BE2C (cell line): ENCODE measurements around the gene RAB42.
"Not testable (repeated sequence)": the region's sequence is repeated elsewhere in the genome, so short reads cannot be mapped to it uniquely, and the experiment has no call there.

Experiments
- DNase-seq: peaks from one replicate; pipeline ENCODE4 v3.0.0-alpha.2; 2020
- H3K27me3 ChIP-seq: fragments of 250-450 bp; sonication (Bioruptor Pico); 2 replicates; pipeline ENCODE4 v1.5.1; 2020; ENCODE audit warnings: mild to moderate bottlenecking
- H3K36me3 ChIP-seq: fragments of 250-450 bp; sonication (Bioruptor Pico); 2 replicates; pipeline ENCODE4 v1.5.1; 2020; ENCODE audit warnings: mild to moderate bottlenecking
- H3K4me1 ChIP-seq: fragments of 250-450 bp; sonication (Bioruptor Pico); 2 replicates; pipeline ENCODE4 v1.5.1; 2020
- H3K4me3 ChIP-seq: 2 replicates; pipeline ENCODE4 v1.5.1; 2011; ENCODE audit warnings: low read depth, low read length
- H3K9me3 ChIP-seq: fragments of 250-450 bp; sonication (Bioruptor Pico); 2 replicates; pipeline ENCODE4 v1.5.1; 2020
- TF ChIP-seq, protein P1 (sequence below): IDR thresholded peaks from 2 replicates; pipeline ENCODE4 v1.5.1; 2012; ENCODE audit warnings: mild to moderate bottlenecking, low read depth, low read length

Gene RAB42

DNA sequence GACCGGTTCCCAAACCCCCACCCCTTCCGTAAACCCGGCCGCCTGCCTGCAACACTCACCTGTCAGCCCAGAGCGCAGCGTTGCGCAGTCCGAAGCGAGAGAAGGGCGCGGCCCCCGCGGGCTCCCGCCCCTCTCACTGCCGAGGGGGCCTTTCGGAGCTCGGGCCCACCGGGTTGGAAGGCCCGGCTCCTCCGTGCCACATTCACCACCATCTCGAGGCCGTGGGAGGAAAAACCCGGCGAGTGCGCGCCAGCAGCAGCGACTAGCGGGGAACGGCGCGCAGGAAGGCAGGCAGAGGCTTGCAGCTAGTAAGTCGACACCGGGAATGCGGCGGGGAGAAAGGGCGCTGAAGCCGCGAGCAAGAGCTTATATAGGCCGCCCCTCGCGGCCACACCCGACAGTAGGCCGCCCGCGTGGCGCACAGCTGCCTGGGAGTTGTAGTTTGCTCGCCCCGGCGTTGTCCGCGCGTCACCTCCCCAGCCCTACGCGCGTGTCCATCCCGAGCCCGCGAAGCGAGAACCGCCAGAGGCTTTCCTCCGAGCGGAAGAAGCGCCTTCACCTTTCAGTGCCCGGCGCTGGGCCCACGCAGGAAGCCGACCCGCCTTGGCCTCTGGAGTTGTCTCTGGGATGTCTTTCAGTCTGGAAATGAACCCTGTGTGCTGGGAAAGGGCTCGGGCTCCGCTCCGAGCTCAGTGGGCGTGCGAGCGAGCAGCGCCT lies 10.4 kb upstream of the RAB42 start:
- Histone ChIP-seq H3K4me1 (no peaks in the 10 kb centered on the region), H3K9me3 (no peaks in the 10 kb centered on the region), H3K4me3 (peak overlapping the region; percentile 94), H3K27me3 (no peaks in the 10 kb centered on the region), H3K36me3 (peaks cover 36% of the 10 kb centered on the region)
- peak; percentile 90 for DNase-seq
- TF ChIP-seq, protein P1, sequence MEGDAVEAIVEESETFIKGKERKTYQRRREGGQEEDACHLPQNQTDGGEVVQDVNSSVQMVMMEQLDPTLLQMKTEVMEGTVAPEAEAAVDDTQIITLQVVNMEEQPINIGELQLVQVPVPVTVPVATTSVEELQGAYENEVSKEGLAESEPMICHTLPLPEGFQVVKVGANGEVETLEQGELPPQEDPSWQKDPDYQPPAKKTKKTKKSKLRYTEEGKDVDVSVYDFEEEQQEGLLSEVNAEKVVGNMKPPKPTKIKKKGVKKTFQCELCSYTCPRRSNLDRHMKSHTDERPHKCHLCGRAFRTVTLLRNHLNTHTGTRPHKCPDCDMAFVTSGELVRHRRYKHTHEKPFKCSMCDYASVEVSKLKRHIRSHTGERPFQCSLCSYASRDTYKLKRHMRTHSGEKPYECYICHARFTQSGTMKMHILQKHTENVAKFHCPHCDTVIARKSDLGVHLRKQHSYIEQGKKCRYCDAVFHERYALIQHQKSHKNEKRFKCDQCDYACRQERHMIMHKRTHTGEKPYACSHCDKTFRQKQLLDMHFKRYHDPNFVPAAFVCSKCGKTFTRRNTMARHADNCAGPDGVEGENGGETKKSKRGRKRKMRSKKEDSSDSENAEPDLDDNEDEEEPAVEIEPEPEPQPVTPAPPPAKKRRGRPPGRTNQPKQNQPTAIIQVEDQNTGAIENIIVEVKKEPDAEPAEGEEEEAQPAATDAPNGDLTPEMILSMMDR = 0 out of 2 replicates have a peak, but pooled peaks have one; percentile 0

DNA sequence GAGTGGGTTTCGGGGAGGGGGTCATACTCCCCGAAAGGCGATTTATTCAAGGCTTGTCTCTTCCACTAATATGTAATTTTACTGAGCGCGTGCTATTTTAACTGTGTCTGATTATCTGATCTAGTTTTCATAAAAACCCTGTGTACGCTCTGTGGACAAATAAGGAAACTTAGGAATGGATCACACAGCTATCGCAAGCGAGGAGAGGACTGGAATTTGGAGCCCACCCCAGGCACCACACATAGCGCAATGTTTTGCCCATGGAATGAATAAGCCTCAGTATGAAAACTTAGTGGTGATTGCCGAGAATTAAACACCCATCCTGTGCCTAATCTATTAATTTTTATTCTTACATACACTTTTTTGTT lies 9.8 kb upstream of the RAB42 start:
- peak overlapping the region; percentile 94 for H3K4me3 ChIP-seq
- H3K36me3 ChIP-seq = peaks cover 36% of the 10 kb centered on the region
- H3K9me3 ChIP-seq = no peaks in the 10 kb centered on the region
- H3K4me1 ChIP-seq = no peaks in the 10 kb centered on the region
- H3K27me3 ChIP-seq = no peaks in the 10 kb centered on the region
- DNase-seq = no peak
- TF ChIP-seq, protein P1 = no peak

DNA sequence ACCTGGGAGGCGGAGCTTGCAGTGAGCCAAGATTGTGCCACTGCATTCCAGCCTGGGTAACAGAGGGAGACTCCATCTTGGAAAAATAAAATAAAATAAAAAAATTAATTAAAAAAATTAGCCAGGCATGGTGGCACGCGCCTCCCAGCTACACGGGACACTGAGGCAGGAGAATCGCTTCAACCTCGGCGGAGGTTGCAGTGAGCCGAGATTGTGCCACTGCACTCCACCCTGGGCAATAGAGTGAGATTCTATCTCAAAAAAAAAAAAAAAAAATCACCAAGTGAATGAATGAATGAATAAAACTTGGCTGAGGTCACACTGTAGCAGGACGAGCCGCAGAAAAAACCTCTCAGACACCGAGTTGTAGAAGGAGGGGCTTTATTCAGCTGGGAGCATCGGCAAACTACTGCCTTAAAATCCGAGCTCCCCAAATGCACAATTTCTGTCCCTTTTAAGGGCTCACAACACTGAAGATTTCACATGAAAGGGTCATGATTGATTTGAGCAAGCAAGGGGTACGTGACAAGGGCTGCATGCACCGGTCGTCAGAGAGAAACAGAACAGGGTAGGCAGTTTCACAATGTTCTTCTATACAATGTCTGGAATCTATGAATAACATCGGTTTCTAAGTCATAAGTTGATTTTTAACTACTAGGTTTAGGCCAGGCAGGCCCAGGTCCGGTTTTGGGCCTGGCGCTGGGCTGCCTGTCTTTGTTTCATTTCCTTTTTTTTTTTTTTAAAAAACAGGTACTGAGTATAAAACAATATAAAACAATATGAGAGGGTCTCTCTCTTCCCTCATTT lies 5.3 kb upstream of the RAB42 start:
- DNase-seq, H3K27me3 ChIP-seq, H3K9me3 ChIP-seq: not testable (repeated sequence)

DNA sequence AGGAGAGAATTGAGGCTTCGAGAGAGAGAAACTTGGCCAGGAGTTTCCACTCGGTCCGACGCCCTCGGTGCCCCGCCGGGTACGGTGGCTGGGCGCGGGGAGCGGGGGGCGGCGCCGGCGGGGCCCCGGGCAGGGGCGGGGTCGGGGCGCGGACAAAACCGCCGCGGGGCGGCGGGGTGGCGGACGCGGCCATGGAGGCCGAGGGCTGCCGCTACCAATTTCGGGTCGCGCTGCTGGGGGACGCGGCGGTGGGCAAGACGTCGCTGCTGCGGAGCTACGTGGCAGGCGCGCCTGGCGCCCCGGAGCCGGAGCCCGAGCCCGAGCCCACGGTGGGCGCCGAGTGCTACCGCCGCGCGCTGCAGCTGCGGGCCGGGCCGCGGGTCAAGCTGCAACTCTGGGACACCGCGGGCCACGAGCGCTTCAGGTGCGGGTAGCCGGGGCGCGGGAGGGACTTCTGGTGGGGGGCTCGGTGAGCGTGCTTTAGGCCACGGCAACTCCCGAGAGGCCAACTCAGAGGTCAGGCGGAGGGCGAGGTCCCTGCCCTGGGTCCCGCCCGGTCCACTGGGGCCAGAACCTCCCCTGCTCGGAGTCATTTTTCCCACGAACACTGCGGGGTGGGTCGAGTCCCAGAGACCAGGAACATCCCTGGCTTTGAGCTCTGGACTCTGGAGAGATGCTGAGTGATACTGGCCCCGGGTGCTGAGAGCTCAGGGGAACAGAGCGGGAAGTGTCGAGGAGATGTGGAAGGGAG lies 431 bp downstream of the RAB42 start:
- no peaks in the 10 kb centered on the region for H3K9me3 ChIP-seq
- DNase-seq = no peak
- H3K36me3 ChIP-seq = no peaks in the 10 kb centered on the region
- H3K27me3 ChIP-seq = no peaks in the 10 kb centered on the region
- H3K4me1 ChIP-seq = no peaks in the 10 kb centered on the region
- H3K4me3 ChIP-seq = peak overlapping the region; percentile 44
- TF ChIP-seq, protein P1 = no peak

More for the DNA sequence above, 5.3 kb upstream of the RAB42 start:
- not testable (repeated sequence) for H3K4me3 ChIP-seq, H3K36me3 ChIP-seq, H3K4me1 ChIP-seq

DNA sequence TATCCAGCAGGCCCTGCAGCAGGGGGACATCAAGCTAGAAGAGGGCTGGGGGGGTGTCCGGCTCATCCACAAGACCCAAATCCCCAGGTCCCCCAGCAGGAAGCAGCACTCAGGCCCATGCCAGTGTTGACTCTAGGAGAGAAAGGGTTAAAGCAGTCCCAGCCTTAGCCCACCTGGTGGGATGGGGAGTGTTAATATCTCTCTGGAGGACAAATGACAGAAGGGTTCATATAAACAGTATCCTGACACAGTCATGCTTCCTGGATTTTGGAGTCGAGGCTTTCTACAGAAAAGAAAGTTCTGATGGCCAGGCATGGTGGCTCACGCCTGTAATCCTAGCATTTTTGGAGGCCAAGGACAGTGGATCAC lies 1.9 kb downstream of the RAB42 start:
- DNase-seq, H3K4me3 ChIP-seq, H3K36me3 ChIP-seq, H3K27me3 ChIP-seq, H3K9me3 ChIP-seq, H3K4me1 ChIP-seq: not testable (repeated sequence)

DNA sequence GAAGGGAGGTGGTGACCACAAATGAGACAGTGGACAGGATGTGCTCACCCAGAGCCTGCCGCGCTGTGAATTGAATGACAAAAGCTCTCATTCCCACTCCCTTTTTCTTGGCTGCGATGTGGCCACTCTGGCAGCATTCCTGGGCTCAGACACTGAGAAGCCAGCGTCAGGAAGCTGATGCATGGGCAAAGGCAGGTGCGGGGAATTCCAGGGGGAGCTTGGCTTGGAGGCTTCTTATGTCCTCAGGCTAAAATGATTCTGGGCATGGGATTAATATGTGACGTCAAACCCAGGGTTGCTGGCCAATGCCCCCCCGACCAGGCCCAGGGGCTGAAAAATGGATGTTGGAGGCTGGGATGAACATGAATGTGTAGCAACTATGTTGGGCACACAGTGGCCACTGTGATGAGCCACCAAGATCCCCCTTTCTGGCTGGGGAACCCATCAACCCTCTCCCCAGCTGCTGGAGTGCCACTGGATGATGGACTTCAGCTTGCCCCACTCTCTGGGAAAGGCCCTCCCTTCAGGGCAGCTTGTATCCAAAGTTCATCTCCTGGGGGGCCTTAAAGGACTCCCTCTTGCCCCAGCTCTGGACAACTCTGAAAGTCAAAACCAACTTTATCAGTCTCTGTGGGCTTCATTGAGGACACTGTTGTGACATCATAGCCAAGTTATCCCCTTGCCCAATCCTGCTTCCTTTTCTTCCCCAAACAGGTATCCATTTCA lies 2.8 kb downstream of the RAB42 start:
- not testable (repeated sequence) for DNase-seq, H3K27me3 ChIP-seq, H3K4me1 ChIP-seq, H3K4me3 ChIP-seq, H3K9me3 ChIP-seq, H3K36me3 ChIP-seq

DNA sequence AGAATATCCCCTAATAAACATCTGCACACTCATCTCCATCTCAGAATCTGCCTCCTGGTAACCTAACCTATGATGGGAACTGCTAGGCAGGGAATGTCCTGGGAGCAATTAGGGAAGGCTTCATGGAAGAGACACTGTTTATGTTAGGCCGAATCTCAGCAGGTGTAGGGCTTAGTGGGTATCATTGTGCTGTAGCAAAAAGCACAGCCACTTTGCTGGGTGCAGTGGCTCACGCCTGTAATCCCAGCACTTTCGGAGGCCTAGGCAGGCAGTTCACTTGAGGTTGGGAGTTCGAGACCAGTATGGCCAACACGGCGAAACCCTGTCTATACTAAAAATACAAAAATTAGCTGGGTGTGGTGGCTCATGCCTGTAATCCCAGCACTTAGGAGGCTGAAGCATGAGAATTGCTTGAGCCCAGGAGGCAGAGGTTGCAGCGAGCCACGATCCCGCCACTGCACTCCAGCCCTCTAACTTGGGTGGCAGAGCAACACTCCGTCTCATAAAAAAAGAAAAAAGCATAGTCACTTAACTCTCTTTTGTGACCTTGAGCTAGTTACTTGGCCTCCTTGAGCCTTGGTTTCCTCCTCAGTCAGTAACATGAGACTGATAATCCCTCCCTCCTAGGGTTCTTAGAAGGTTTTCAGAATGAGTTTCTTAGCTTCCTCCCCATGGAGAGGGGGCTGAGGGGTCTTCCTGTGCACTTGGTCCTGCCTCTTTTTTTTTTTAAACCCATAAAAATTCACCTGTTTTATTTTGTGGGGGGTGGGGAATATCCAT lies 3.5 kb downstream of the RAB42 start:
- Histone ChIP-seq H3K36me3 (no peaks in the 10 kb centered on the region), H3K4me1 (no peaks in the 10 kb centered on the region), H3K9me3 (no peaks in the 10 kb centered on the region), H3K27me3 (no peaks in the 10 kb centered on the region), H3K4me3 (no peak overlapping the region)
- TF ChIP-seq, protein P1 = no peak
- no peak for DNase-seq

DNA sequence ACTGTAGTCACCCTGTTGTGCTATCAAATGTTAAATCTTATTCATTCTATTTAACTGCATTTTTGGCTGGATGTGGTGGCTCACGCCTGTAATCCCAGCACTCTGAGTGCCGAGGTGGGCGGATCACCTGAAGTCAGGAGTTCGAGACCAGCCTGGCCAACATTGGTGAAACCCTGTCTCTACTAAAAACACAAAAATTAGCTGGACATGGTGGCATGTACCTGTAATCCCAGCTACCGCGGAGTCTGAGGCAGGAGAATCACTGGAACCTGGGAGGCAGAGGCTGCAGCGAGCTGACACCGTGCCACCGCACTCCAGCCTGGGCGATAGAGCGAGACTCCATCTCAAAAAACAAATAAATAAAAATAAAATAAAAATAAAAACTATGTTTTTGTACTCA lies 4.2 kb downstream of the RAB42 start:
- H3K9me3 ChIP-seq, DNase-seq, H3K4me3 ChIP-seq, H3K36me3 ChIP-seq, H3K27me3 ChIP-seq, H3K4me1 ChIP-seq: not testable (repeated sequence)
